IPS-18c (cell line): Measurements from ENCODE around the gene CHRD.

Experiments
- H3K4me3 ChIP-seq: 2 replicates; pipeline ENCODE4 v1.7.0; 2013; ENCODE audit warnings: low read depth, mild to moderate bottlenecking, low read length, moderate library complexity; ENCODE audit not compliant: insufficient read depth
- H3K9me3 ChIP-seq: one replicate; pipeline ENCODE4 v1.6.1; 2013; ENCODE audit warnings: mild to moderate bottlenecking, low read length, moderate library complexity; ENCODE audit not compliant: control insufficient read depth, insufficient read depth

Gene CHRD

GRCh38 chr3:184357248-184358123 lies 22.4 kb upstream of the CHRD start:
- Histone ChIP-seq H3K4me3 (no peak overlapping the region), H3K9me3 (no peaks in the 10 kb centered on the region)

DNA sequence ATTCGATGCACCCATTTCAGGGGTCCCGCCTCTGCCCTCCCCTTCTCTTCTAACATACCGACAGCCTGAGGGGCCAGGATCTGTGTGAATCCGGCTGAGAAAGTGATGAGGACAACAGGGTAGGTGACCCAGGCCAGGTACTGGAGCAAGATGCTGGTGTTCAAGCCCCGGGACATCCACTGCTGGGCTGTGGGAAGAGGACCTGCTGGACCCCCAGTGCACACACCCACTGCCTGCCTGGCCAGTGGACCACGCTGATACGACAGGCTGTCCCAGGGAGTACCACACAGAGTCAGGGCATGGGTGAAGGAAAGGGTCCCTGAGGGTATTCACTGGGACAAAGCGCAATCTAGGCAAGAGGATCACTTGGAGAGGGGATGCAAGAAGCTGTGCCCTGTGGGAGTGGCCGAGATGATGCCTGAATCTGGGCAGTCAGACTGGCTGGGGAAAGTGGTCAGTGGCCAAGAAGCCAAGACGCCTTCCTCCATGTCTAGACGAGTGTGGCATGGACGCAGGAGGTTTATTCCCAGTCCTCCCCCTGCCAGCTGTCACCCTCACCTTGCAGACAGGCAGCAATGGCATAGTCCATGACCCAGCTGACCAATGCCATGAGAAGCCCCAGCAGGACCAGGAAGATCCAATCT lies 21.6 kb upstream of the CHRD start:
- Histone ChIP-seq H3K9me3 (no peaks in the 10 kb centered on the region), H3K4me3 (no peak overlapping the region)

DNA sequence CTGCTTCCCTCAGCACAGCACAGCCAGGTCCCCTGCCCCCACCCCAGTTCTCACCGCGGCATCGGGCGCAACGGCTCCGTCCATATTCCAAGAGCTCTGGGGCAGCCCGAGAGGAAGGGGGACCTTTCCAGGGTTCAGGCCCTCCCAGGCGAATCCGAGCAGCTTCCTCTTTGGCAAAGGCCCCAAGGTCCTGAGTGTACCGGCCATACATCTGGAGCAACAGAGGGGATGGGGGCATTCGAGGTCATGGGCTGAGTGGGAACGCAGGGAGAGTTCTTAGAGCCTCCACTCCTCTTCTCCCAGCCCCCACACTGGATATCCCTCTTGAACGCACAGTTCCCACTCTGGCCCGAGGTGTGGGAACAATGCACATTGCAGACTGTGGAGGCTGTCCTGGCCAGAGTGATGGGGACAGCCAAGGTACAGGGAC lies 20.9 kb upstream of the CHRD start:
- H3K9me3 ChIP-seq, result no peaks in the 10 kb centered on the region
- H3K4me3 ChIP-seq, result no peak overlapping the region

GRCh38 chr3:184359610-184360009 lies 20.2 kb upstream of the CHRD start:
- Histone ChIP-seq H3K4me3 (peak overlapping the region; percentile 24; the same call in 1 of the 2 replicates), H3K9me3 (no peaks in the 10 kb centered on the region)

DNA sequence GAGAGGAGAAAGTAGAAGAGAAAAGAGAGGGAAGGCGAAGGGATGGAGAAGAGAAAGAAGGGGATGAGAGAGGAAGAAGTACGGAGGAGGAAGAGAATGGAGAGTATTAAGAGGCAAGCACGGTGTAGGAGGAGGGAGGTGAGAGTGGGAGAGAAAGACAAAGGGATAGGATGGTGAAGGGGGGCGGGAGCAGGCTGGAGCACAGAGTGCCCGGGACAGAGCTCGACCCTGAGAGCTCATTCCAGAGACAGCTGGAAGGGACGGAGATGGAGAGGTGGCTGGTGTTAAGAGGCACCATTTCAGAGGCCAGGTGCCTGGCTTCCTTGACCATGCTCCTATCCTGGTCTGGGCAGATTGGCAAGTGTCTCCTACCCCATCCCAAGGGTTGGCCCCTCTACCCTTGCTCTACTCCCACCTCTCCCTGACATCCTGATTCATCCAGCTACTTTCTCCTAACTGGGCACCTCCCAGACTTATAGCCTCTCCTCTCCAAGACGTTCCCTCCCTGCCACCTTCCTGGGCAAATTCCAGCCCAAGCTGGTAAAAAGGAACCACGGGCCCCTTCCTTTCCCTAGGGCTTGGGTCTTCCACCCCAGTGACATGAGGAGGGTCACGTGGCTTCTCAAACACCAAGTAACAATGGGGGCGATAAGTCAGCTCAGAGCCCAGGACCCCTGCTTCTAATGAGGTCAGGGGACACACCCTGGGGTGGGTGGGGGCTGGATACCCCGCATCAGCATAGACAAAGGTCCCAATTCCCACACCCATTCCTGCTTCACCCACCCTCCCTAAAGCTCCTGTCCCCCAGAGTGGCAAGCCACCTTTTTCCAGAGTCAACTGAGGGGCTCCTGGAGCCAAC lies 19.6 kb upstream of the CHRD start:
- H3K4me3 ChIP-seq, result peak overlapping the region; percentile 89

DNA sequence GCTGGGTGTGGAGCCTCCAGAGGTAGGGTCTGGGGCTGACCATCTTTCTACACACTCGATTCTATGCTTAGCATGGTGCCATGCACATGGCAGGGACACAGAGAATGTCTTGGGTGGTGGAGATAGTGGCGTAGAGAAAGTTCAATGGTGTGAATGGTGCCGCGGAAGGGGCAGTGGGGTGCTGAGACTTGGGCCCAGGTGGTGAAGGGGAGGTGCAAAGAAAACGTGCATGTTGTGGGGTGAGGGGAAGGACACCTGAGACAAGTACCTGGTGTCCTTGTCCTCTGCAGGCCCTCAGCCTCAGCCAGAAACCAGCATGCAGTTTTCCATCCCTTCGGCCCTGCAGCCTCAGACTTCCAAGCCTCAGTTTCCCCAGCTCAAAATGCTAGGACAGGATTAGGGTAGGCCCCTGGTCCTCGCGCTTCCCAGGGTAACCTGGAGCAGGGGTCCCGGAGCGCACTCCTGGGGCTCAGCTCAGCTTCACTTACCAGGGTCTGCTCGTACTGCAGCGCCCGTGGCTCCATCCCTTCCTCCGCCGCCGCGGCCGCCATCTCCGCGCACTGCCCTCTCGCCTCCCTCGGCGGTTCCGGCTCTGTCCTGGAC lies 18.8 kb upstream of the CHRD start:
- H3K4me3 ChIP-seq, result peak overlapping the region; percentile 89

More for the DNA sequence above, 19.6 kb upstream of the CHRD start:
- H3K9me3 ChIP-seq, result no peaks in the 10 kb centered on the region

GRCh38 chr3:184361532-184361931 lies 18.3 kb upstream of the CHRD start, which contains the start of the genes CLCN2 and POLR2H:
Gene CLCN2, minus strand, starts transcription at chr3:184361605. Its CDS starts 126 bp downstream, at chr3:184361479.
Gene POLR2H, plus strand, starts transcription at chr3:184361710. Its CDS starts 1,783 bp downstream, at chr3:184363493.
- H3K4me3 ChIP-seq, result peak within 1 kb of the TSS; percentile 89
- H3K9me3 ChIP-seq, result no peaks in the 10 kb centered on the region

More for the DNA sequence above, 18.8 kb upstream of the CHRD start:
- H3K9me3 ChIP-seq, result no peaks in the 10 kb centered on the region

- H3K9me3 ChIP-seq, result no peaks in the 10 kb centered on the region
- peak overlapping the region; percentile 89 for H3K4me3 ChIP-seq
These were observed 17.8 kb upstream of the CHRD start for GRCh38 chr3:184361932-184362667.

- H3K4me3 ChIP-seq, result peak overlapping the region; percentile 89
- no peaks in the 10 kb centered on the region for H3K9me3 ChIP-seq
These were observed 16.9 kb upstream of the CHRD start for GRCh38 chr3:184362668-184363546.

DNA sequence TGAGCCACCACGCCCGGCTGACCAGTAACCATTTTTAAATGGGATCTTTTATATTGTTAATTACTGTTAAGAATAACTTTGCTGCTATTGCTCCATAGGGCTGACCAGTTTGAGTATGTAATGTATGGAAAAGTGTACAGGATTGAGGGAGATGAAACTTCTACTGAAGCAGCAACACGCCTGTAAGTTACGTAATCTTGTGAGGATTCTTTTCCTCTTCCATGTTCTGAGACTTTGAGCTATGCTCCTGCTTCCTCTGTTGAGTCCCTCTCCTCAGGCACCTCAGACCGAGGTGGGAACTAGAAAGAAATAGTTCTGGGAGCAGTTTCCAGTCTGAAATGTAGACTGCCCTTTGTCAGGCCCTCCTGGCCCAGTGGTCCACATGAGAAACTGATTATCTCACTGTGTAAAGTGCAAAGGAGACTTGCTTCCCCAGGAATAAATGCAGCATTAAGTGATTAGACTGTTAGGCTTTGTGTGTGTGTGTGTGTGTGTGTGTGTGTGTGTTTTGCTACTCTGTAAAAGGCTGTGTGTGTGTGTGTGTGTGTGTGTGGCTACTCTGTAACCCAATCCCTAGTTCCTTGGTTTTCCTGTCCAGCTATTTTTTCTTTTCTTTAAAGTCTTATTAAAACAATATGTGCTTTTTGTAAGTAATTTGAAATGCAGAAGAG lies 13.1 kb upstream of the CHRD start:
- H3K4me3 ChIP-seq, result no peak overlapping the region
- no peaks in the 10 kb centered on the region for H3K9me3 ChIP-seq

- H3K4me3 ChIP-seq, result no peak overlapping the region
- no peaks in the 10 kb centered on the region for H3K9me3 ChIP-seq
These were observed 11.7 kb upstream of the CHRD start for GRCh38 chr3:184368116-184368515.

DNA sequence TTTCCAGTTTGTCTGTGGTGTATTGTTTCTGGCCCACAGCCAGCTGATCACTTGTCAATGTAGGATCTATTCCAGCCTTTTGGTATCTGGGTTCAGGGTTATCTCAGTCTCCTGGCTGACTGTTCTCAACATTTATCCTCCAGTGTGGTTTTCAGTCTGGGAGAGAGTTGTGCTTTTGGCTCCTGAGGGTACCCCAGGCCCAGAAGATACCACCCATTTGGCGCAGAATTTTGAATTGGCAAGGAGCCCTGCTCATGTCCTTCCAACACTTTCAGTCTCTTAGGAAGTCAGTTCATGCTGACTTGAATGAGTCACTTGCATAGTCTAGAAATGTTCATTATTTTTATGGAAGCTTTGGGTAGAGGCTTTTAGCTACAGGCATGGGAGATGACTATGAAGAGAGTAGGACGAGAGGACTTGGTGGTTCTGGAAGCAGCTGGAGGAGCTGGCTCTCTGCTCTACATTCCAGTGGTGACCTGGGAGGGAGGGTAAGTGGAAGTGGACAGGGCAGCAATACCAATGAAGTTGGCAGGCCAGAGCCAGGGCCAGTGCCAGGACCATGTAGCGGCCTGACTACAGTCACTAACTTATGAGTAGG lies 11.2 kb upstream of the CHRD start:
- Histone ChIP-seq H3K4me3 (no peak overlapping the region), H3K9me3 (no peaks in the 10 kb centered on the region)

- Histone ChIP-seq H3K4me3 (no peak overlapping the region), H3K9me3 (no peaks in the 10 kb centered on the region)
These were observed 8.3 kb upstream of the CHRD start for GRCh38 chr3:184371570-184372018.

GRCh38 chr3:184372296-184372821 lies 7.5 kb upstream of the CHRD start:
- H3K9me3 ChIP-seq, result no peaks in the 10 kb centered on the region
- H3K4me3 ChIP-seq, result no peak overlapping the region
